ENCODE results near the gene HERPUD1.

DNA sequence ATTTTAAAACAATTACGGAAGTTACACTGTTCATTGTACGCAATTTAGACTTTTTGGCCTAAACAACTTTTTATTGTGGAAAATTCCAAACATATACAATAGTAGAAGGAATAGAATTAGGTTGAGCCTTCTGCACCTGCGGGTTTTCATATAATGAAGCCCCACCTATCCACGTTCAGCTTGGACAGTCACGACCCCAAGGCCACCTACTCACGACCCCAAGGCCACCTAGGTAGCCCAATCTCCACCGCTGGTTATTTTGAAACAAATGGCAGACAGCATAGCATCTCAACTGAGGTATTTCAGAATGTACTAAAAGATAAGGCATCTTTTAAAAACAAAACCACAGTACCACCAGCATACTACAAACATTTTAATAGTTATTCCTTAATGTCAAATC is 58.0 kb downstream of the HERPUD1 start:
- TF ChIP-seq, protein P1, sequence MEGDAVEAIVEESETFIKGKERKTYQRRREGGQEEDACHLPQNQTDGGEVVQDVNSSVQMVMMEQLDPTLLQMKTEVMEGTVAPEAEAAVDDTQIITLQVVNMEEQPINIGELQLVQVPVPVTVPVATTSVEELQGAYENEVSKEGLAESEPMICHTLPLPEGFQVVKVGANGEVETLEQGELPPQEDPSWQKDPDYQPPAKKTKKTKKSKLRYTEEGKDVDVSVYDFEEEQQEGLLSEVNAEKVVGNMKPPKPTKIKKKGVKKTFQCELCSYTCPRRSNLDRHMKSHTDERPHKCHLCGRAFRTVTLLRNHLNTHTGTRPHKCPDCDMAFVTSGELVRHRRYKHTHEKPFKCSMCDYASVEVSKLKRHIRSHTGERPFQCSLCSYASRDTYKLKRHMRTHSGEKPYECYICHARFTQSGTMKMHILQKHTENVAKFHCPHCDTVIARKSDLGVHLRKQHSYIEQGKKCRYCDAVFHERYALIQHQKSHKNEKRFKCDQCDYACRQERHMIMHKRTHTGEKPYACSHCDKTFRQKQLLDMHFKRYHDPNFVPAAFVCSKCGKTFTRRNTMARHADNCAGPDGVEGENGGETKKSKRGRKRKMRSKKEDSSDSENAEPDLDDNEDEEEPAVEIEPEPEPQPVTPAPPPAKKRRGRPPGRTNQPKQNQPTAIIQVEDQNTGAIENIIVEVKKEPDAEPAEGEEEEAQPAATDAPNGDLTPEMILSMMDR (IDR thresholded peaks at IDR 0.05; ENCODE audit: low read length) = no peak
- no peak for TF ChIP-seq EZH2 (optimal IDR thresholded peaks at IDR 0.05; ENCODE audit: low read depth, low read length)
- TF ChIP-seq EZH2phosphoT487 (IDR thresholded peaks at IDR 0.05; ENCODE audit: low read length) = no peak

Data from MM.1S (cell line).